Inferior parietal cortex (tissue), 1 donor: Measurements from ENCODE around the gene RTN1.

Source experiments
- DNase-seq: peaks from one replicate; pipeline ENCODE4 v3.0.0-alpha.2; 2016; ENCODE audit errors: extremely low spot score

The RTN1 gene

DNA sequence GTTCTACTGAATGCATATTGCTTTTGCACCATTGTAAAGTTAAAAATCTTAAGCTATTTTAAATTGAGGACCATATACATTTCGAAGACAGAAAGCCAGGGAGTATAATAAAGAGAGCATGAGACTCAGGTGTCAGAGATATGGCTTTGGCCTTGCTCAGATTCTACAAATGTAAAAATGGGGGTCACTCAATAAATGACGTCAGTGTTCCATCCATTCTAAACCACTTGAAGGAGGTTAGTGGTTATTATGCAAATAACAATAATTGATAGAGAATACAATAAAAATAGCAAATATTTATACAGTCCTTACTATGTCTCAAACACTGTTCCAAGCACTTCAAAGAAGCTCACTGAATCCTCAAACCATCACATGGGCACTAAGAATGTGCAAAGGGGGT, 20.1 kb downstream of the RTN1 start:
- no peak for DNase-seq

DNA sequence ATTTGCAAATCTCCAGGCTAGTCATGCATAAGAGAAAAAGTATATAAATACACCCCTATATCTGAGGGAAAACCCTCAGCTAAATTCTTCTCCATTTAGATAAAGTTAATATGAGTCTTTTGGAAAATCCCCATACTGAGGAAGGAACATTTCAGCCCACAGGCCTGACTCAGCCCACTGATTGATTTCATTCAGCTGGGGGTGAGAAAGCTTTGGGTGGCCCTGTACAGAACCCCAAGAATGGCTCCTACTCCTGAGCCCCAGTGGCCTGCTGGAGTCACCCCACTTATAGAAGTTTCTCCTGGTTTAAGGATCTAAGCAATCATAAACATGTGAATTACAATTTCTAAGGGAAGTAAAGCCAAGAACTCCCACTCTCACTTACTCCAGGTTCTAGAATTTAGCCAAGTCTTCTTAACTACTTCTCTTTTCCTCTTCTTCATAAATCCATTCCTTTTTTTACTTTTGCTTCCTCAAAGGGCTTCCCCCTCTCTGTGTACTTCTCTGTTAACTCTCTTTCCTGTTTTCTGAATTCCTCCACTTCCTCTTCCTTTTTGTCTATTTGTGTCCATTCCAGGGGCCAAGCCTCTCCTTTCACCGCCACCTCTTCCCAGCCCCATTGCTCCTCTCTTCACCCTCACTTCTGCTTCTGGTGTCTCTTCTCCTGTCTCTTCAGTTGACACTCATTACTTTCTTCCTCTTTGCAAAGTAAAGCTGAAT, 21.0 kb downstream of the RTN1 start:
- no peak for DNase-seq

DNA sequence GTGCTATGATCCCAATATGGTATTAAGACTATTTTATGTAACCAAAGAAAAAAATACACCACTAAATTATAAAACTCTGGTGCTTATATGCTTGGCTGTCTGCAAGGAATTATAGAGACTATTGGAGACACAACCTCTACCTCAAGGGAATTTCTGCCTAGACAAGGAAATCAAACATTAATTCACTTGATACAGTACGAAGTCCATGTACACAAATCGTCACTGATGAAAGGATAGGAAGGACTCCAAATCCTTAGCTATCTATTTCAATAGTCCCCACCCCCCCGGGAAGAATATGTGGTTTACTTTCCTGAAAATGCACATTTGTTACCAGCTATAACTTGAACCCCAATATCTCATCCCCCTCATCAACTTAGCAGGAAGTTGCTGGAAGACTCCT, 21.9 kb downstream of the RTN1 start:
- no peak for DNase-seq

DNA sequence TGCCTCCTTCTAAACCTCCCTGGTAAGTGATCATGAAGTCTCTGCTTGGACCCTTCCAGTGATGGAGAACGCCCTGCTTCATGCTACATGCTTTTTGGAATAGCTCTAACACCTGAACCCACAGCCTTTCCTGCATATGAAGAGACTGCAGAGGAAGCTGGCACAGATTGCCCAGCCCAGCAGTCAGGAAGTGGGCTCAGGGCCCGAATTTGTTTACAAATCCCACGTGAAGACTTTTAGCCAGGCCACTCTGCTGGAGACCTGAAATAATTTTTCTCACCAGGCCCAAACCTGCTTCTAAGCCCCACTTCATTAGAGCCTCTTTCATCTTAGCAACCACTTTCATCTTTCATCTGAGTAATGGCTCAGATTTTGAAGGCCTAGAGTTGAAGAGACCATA, 22.9 kb downstream of the RTN1 start:
- no peak for DNase-seq

DNA sequence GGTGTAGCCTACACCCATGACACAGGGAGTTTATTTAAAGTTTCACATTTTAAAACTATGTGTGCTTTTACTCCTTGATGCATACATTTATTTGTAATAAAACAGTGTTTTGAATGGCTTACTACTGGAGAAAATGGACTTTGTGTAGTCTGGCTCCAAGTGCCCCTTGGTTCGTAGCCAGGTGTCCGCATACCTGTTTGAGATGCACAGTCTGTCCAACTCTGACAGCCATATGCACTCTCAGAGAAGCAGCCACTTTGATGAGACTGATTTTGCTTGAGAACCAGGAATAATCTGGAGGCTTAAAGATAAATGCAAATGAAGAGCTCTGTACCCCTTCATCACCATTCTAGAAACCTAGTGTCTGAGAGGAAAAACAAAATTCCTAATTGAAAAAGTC, 24.0 kb downstream of the RTN1 start:
- DNase-seq, result no peak

DNA sequence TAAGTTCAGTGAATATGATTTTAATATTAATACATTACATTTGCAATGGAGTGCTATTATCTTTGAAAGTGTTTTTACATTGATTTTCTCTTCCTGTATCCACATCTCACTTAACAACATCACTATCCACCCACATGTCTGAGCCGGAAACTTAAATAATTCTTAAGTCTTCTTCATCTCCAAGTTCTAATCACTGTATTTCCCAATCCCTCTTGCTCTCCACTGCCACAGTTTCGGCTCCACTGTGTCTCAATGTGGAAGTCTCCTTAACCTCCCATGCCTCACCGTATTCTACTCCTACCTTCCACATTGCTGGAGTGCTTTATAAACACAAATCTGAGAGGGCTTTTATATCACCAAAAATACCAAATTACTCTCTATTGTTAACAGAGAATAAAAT, 25.3 kb downstream of the RTN1 start:
- no peak for DNase-seq

DNA sequence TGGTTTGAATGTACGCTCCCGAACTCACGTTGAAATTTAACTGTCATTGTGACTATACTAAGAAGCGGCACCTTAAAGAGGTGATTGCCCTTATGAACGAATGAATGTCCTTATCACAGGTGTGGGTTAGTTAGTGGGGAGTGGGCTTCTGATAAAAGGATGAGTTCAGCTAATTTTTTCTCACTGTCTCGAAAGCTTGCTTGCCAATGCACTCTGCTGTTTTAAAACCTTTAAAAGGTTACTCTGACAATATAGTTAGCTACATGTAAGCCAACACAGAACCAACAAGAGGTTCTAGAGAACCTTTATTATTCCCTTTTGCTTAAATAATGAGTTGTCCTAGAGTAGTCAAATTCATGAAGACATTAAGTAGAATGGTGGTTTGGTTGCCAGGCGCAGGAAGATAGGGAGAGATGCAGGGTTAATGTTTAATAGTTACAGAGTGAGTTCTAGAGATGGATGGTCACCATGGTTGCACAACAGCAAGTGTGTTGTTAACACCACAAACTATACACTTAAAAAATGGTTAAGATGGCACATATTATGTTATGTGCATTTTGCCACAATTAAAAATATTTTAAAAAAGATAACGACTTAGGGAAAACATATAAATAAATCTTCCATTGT, 26.3 kb downstream of the RTN1 start:
- DNase-seq, result no peak

DNA sequence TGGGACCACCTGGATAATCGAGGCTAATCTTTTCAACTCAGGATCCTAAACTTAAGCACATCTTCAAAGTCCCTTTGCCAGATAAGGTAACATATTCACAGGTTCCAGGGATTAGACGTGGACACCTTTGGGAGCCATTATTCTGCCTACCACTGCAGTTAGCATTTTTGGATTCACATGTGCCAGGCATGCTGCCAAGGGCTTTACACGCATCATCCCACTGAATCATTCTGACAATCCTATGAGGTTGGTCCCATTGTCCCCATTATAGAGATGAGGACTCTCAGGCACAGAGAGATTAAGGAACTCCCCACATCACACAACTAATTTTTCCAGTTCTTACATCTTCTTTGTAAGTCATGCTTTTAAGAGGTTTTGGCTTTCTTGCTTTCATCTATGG, 34.5 kb downstream of the RTN1 start:
- DNase-seq, result no peak

DNA sequence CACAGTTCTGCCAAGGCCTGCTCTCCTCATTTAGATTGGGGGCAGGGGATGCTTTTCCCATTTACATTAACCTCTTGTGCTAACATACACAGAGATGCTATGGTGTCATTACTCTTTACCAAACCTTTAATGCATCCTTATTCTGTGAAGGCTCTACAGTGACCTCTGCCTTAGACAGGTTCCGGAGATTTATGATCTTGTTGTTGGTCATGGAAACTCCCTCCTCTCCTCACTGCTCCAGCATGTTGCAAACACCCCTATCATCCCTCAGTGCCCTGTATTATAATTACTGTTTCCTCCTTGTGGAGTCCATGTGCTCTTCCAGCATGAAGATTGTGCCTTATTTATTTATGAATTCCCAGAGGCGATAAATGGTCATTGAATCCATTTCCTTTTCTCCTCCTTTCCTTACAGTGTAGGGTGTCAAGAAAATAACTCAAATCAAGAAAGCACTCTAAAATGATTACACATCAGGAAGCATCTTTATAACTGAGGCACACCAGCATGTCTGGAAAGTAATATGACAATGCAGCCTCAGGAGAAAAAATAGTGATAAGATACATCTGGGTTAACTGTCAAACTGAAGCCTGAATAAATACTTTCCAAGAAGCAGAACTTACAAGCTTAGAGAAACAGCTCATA, 37.8 kb downstream of the RTN1 start:
- no peak for DNase-seq

DNA sequence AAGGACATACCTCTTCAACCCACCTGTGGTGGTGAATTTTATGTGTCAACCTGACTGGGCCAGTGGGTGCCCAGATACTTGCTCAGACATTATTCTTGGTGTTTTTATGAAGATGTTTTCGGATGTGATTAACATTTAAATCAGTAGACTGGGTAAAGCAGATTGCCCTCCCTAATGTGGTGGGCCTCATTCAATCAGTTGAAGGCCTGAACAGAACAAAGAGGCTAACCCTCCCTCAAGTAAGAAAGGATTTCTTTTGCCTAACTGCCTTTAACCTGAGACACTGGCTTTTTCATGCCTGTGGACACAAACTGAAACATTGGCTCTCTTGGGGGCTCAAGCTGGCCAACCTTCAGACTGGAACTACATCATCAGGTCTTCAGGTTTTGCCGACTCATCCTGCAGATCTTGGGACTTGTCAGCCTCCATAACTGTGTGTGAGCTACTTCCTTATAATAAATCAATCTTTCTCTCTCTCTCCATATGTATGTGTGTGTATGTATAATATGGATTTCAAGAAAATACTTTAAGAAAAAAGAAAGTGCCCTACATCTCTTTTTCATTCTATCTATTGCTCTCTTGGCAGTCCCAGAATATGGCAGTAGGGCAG, 39.4 kb downstream of the RTN1 start:
- no peak for DNase-seq

DNA sequence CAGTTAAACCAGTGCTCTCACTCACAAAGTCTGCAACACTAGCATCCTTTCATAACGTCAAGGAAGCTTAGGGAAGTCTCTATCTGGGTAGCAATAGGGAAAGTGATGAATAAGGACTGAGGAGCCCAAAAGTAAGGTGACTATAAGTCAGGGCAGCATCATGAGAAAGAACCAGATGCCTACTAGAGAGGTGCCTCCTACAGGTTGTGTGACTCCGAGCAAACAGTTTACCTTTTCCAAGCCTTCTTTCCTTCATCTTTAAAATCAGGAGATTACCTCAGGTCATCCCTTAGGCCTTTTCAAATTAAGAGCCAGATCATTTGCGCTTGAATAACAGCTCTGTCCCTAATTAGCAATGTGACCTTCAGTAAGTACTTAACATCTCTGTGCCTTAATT, 40.2 kb downstream of the RTN1 start:
- DNase-seq, result no peak

DNA sequence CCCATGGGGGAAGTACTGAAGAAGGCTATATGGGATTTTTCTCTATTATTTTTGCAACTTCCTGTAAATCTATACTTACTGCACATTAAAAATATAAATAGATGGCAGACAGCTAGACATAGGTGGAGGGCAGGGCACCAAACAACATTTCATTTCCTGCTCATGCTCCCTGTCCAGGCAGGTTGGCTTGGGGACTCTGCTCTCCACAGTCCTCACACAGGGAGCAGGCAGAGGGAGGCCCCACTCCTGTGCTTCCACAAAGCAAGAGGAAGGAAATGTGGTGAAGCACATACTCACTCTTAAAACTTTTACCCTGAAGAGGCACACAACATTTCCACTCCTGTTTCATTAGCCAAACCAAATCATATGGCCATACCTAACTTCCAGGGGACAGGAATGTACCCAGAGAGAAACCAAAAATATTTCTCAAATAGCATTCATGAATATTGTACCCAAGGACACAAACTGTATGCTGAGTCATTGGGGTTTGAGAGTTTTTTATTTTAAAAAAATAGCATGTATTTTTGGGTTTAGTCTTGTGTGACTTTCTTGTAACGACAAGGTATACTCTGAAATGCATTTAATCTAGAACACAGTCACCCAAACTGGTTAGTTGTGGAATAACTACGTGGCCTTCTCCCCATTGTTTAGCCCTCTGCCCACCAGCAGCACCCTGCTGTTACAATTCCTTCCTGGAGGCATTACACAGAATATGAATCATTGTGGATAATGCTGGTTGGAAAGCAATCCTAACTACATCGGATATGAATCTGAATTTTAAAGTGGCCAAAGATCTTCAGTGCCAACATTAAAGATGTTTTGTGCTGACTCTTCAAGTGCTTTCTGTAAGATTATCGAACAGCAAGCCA, 40.9 kb downstream of the RTN1 start:
- no peak for DNase-seq

DNA sequence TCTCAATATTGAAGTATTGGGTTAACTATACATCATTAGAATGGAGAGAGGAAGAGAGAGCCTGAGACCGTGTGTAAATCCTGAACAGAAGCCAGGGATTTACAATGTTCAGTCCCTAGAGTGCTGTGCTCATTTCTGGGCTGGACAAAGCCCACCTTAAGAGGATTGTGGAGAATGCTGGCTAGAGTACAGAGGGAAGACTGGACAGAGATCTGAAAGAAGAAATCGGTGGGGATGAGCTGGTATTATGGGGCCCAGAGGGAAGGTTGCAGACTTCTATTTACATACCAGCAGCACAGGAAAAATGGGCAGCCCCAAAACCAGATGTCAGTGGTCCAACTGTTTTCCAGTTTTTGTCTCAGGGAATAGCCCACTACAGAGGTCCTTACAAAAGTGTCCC, 42.3 kb downstream of the RTN1 start:
- DNase-seq, result no peak

DNA sequence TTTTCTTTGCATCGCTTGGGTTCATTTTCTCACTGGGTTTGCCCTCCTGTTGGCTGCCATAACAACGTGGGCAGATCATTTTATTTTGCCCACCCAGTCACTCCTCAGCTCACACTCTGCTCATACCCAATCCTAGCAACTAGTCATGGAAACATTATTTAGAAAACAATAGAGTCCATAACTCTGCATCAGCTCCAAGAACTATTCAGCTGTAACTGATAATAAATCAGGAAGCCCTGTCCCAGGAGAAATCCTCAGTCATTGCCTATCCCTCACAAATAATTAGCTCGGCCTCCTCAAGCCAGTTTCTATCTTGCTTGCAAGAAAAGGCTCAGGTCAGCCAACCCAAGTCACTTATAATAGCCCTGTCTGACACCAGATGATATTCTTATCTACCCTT, 43.2 kb downstream of the RTN1 start:
- no peak for DNase-seq

DNA sequence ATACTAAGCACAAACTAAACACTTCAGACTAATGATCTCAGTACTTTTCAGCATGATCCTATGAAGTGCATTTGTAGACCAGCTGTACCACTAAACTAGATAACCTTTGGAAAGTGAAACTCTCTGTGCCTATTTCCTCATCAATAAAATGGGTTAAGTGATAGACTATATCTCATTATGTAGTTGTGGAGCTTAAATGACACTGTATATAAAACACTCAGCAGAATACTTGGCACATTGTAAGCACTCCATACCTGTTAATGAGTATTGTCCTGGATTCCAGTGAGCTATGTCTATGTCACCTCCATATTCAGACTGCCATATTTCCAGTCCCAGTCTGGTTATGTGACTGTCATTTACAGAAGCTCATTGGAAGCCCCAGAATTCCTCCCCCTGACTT, 44.4 kb downstream of the RTN1 start:
- DNase-seq, result no peak

DNA sequence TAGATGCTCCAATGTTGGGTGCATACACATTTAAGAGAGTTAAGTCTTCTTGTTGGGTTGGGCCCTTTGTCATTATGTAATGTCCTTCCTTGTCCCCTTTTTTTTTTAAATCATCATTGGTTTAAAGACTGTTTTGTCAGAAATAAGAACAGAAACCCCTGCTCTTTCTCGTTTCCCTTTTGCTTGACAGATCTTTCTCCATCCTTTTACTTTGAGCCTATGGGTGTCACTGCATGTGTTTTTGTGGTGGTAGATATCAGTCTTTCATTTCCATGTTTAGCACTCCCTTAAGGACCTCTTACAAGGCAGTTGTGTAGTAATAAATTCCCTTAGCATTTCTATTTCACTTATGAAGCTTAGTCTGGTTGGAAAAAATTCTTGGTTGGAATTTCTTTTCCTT, 47.4 kb downstream of the RTN1 start:
- no peak for DNase-seq

DNA sequence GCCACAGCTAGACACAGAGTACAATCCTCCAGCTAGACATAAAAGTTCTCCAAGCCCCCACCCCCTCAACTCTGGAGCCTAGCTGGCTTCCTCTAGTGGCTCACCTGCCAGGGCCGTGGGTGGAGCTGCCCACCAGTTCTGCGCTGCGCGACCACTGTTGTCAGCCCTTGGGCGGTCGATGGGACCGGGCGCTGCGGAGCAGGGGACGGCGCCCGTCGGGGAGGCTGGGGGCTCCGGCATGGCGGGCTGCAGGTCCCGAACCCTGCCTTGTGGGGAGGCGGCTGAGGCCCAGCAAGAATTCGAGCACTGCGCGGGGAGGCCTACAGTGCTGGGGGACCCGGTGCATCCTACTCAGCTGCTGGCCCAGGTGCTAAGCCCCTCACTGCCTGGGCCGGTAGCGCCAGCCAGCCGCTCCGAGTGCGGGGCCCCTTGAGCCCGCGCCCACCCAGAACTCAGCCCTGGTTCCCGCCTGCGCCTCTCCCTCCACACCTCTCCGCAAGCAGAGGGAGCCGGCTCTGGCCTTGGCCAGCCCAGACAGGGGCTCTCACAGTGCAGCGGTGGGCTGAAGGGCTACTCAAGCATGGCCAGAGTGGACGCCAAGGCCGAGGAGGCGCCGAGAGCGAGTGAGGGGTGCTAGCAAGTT, 51.0 kb downstream of the RTN1 start:
- no peak for DNase-seq

DNA sequence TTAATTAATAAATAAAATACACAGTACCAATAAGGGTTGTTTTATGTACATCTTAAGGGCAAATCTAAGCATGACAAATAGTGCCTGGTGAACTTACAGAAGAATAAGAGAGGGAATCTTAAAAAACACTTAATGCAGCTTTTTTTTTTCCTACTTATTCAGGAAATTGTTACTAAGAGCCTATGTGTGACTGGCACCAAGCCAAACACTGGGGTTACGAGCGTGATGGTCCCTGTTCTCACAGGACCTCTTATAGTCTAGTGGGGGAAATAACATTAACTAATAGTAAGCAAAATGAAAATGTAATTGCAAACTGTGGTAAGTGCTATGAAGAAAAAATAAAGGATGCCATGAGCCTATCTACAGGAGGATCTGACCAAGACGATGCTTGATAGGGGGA, 53.6 kb downstream of the RTN1 start:
- DNase-seq, result no peak

DNA sequence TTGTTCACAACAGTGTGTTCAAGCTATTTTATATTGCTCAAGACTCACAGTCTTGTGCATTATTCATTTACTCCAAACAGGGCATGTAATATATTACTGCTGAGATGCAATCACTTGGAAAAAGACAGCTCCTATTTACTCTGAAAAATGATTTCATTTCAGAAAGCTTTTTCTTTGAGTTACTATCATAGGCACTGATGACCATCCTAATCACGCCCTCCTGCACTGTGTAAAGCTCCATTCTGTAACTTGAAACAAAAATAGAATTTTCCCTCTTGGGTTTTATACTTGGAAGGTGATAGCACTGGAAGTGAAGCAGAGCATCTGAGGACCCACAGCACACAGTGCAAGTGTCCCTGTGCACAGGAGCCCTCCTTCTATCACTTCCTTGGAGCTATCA, 55.6 kb downstream of the RTN1 start:
- no peak for DNase-seq

DNA sequence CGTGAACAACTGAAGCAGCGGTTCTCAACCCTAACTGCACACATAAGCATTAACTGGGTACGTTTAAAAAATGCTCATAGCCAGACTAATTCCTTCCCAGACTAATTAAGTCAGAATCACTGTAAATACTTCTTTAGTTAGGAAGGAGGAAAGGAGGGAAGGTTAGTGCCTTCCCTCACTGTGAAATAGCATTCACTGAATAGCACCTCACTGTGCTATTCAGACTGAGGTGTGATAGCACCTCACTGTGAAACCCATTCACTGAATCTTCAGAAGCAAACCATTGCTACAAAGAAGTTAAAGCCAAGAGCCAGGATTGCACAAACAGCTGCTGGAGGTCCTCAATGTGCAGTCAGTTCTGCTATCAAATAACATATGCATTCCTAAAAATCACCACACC, 58.8 kb downstream of the RTN1 start:
- DNase-seq, result no peak

DNA sequence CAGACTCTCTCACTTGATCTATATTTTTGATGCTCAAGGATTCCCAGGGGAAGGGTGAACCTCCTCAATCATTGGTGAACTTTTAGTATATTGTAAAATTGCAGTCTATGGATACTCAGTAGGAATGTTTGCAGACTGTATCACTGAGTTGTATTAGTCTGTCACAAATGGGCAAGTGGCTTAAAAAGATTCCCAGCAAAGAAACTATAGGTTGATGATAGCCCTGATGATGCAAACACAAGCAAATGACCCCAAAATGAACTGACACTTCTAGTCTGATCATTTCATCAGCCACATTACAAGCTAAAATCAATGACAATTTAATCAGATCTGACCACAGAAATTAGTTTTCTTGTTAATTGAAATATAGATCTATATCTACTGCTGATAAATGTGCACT, 59.5 kb downstream of the RTN1 start:
- DNase-seq, result no peak
